CD8-positive, alpha-beta memory T cell (primary cell): ENCODE data around the gene DGCR8. TPM values are rescaled to one million over a fixed set of nuclear protein-coding genes. Genes with fewer than 3 reads are reported as not detected.

Experiments used
- CTCF ChIA-PET: fragments of 350-600 bp; sonication (Branson Sonifier 250); formaldehyde crosslinking; loops from one replicate; lab custom pipeline; 2021; ENCODE audit warnings: antibody characterized with exemption; lab: Charles Lee
- POLR2A ChIA-PET: fragments of 350-600 bp; sonication (Branson Sonifier 250); formaldehyde crosslinking; loops from one replicate; lab custom pipeline; 2021; ENCODE audit warnings: antibody characterized with exemption; lab: Charles Lee
- DNase-seq, 5 donors: peaks; one replicate each; pipeline versions ENCODE4 v3.0.0 to v3.0.0-alpha.2; 2020 to 2022; ENCODE audit warnings: mixed read lengths in 1 of 5
- H3K27ac ChIP-seq: one replicate; pipeline ENCODE4 v1.7.0; 2013; ENCODE audit warnings: low read depth, mild to moderate bottlenecking, low read length, moderate library complexity
- H3K27me3 ChIP-seq: 2 replicates; pipeline ENCODE4 v1.7.0; 2013; ENCODE audit warnings: low read length, mild to moderate bottlenecking; ENCODE audit not compliant: insufficient read depth, poor library complexity, severe bottlenecking
- H3K36me3 ChIP-seq: 2 replicates; pipeline ENCODE4 v1.7.0; 2013; ENCODE audit warnings: mild to moderate bottlenecking, low read length, moderate library complexity; ENCODE audit not compliant: insufficient read depth
- H3K4me1 ChIP-seq: 2 replicates; pipeline ENCODE4 v1.7.0; 2013; ENCODE audit warnings: mild to moderate bottlenecking, low read length, moderate library complexity; ENCODE audit not compliant: insufficient read depth
- H3K4me3 ChIP-seq: 2 replicates; pipeline ENCODE4 v1.7.0; 2013; ENCODE audit warnings: mild to moderate bottlenecking, low read length
- H3K9me3 ChIP-seq: 2 replicates; pipeline ENCODE4 v1.7.0; 2013; ENCODE audit warnings: mild to moderate bottlenecking, low read length
- H3K27ac Mint-ChIP-seq, 8 donors: one replicate each; pipeline ENCODE4 v1.8.0; 2020 to 2021; ENCODE audit warnings: mixed read lengths in 8 of 8, mild to moderate bottlenecking in 6 of 8, inconsistent platforms in 3 of 8, moderate library complexity in 3 of 8
- H3K27me3 Mint-ChIP-seq, 2 donors: one replicate each; pipeline ENCODE4 v1.8.0; 2020 to 2021; ENCODE audit warnings: mixed read lengths in 2 of 2, mild to moderate bottlenecking in 1 of 2, moderate library complexity in 1 of 2
- H3K36me3 Mint-ChIP-seq, 3 donors: one replicate each; pipeline ENCODE4 v1.8.0; 2020 to 2021; ENCODE audit warnings: mixed read lengths in 3 of 3, inconsistent platforms in 1 of 3, mild to moderate bottlenecking in 1 of 3
- H3K4me1 Mint-ChIP-seq, 3 donors: one replicate each; pipeline ENCODE4 v1.8.0; 2020 to 2021; ENCODE audit warnings: mixed read lengths in 3 of 3, inconsistent platforms in 1 of 3, mild to moderate bottlenecking in 1 of 3
- H3K4me3 Mint-ChIP-seq, 7 donors: one replicate each; pipeline ENCODE4 v1.8.0; 2020 to 2021; ENCODE audit warnings: mixed read lengths in 7 of 7, mild to moderate bottlenecking in 6 of 7, moderate library complexity in 4 of 7, inconsistent platforms in 2 of 7
- H3K9me3 Mint-ChIP-seq, 5 donors: one replicate each; pipeline ENCODE4 v1.8.0; 2020 to 2022; ENCODE audit warnings: mixed read lengths in 5 of 5, mild to moderate bottlenecking in 3 of 5, moderate library complexity in 2 of 5, inconsistent platforms in 1 of 5
- polyA plus RNA-seq: library from polyadenylated mRNA; unstranded; fragments of 300-500 nt; fragmentation: Illumina TruSeq; gene quantifications from one replicate; pipeline ENCODE4 v1.2.3, GENCODE V29; 2021
- total RNA-seq, 2 experiments: library from RNA; stranded (reverse); gene quantifications; one replicate each; pipeline ENCODE4 v1.2.3, GENCODE V29; 2021

DGCR8 gene
- total and polyA plus RNA-seq, 3 experiments from 2014 or later, result 10.6 to 73.8 (median 68.6) TPM

DNA sequence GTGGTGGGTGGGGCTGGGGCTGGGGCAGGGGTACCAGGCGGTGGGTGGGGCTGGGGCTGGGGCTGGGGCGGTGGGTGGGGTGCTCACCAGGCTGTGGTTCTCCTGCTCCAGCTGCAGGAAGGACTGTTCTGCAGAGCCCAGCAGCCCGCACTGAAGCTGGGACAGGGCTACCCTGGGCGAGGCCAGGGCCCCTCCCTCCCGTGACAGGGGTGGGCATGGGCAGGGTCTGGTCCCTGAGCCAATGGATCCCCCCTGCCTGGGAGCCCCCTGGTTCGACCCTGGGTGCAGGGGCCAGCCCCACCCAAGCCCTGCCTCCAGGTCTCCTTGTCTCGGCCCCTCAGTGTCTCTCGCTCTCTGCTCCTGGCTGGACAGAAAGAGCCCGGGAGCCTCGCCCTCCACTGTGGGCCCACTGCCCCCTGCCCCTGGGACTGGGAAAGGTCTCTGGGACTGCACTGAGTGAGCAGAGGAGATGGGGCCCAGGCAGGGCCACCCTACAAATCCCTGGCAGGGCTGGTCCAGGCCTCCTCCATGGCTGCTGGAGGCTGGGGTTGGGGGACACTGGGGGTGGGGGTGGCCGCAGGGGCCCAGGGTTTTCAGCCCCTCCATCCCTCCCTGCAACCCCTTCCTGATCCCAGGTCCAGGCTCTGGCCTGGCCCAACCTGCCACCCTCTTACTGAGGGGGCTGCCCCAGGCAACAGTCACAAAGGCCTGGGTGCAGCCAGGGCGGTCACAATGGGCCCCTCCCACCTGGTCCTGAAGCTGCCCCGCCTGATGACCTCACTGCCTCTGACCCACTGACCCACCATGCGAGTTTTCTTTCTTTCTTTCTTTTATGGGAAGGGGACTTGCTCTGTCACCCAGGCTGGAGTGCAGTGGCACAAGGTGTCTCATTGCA is 70.6 kb downstream of the DGCR8 start, which contains the start of gene CCDC188:
Gene CCDC188, minus strand, starts transcription at position 675 of the 895 bp plus-strand sequence. Its CDS starts 69 bp downstream, at position 606.
- peak within 1 kb of the TSS in 2 of 8 donors; percentile 43 to 76 for H3K27ac Mint-ChIP-seq
- H3K27me3 ChIP-seq, result no peaks in the 10 kb centered on the region
- DNase-seq, result no peak
- no peaks in the 10 kb centered on the region for H3K27me3 Mint-ChIP-seq
- POLR2A ChIA-PET, result interaction anchor here (0.6 kb wide), 1 partner anchor 328 kb away, joined by 5 read pairs; no protein-coding TSS in a partner anchor
- H3K4me3 ChIP-seq, result no peak within 1 kb of the TSS
- peaks cover 0 to 4% (median 0%) of the 10 kb centered on the region in 3 donors for H3K4me1 Mint-ChIP-seq
- no peaks in the 10 kb centered on the region for H3K9me3 Mint-ChIP-seq
- no peak within 1 kb of the TSS for H3K4me3 Mint-ChIP-seq
- CTCF ChIA-PET, result interaction anchor here (0.6 kb wide), 1 partner anchor 134 kb away, joined by 3 read pairs; no protein-coding TSS in a partner anchor
- no peaks in the 10 kb centered on the region for H3K36me3 Mint-ChIP-seq
- H3K4me1 ChIP-seq, result no peaks in the 10 kb centered on the region
- H3K9me3 ChIP-seq, result no peaks in the 10 kb centered on the region
- H3K36me3 ChIP-seq, result no peaks in the 10 kb centered on the region
- H3K27ac ChIP-seq, result no peak within 1 kb of the TSS

DNA sequence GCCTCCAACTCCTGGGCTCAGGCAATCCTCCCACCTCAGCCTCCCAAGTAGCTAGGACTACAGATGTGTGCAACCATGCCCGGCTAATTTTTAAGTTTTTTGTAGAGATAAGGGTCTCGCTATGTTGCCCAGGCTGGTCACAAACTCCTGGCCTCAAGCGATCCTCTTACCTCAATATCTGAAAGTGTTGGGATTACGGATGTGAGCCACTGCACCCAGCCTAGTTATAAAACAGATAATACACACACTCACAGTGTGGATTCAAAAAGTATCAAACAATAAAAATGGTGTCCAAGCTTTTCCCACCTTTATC is 71.2 kb downstream of the DGCR8 start:
- Histone ChIP-seq H3K9me3 (no peaks in the 10 kb centered on the region), H3K36me3 (no peaks in the 10 kb centered on the region), H3K4me3 (no peak overlapping the region), H3K4me1 (no peaks in the 10 kb centered on the region), H3K27ac (no peak overlapping the region), H3K27me3 (peaks cover 3% of the 10 kb centered on the region)
- H3K36me3 Mint-ChIP-seq, result no peaks in the 10 kb centered on the region
- ChIA-PET POLR2A (interaction anchor here (0.6 kb wide), 1 partner anchor 327 kb away, joined by 5 read pairs; no protein-coding TSS in a partner anchor), CTCF (interaction anchor here (0.6 kb wide), 1 partner anchor 133 kb away, joined by 3 read pairs; no protein-coding TSS in a partner anchor)
- H3K27ac Mint-ChIP-seq, result peak overlapping the region in 2 of 8 donors; percentile 43 to 76
- peaks cover 0 to 4% (median 0%) of the 10 kb centered on the region in 3 donors for H3K4me1 Mint-ChIP-seq
- H3K9me3 Mint-ChIP-seq, result no peaks in the 10 kb centered on the region
- H3K27me3 Mint-ChIP-seq, result no peaks in the 10 kb centered on the region
- H3K4me3 Mint-ChIP-seq, result no peak overlapping the region
- DNase-seq, result no peak

DNA sequence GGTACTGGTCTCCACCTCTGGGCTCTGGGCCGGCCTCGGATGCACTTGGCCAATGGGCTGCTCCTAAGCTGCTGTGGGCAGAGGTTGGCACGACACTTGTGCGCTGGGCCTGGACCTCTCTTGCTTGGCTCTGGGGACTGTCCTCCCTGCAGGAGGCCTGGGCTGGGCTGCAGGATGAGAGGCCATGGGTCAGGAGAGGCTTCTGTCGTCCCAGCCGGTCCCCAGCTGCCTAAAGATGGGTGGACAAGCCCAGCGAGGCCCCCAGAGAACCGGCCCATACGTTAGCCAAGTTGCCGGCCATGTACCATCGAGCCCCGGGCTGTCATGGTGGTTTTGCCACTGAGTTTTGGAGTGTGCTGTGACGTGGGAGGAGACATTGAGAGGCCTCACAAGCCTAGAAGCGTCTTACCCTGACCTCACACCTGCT is 72.4 kb downstream of the DGCR8 start:
- no peaks in the 10 kb centered on the region for H3K36me3 ChIP-seq
- H3K9me3 ChIP-seq, result no peaks in the 10 kb centered on the region
- peaks cover 10% of the 10 kb centered on the region for H3K27me3 ChIP-seq
- Mint-ChIP-seq H3K9me3 (no peaks in the 10 kb centered on the region), H3K27me3 (peaks cover 0 to 4% of the 10 kb centered on the region in 2 donors), H3K4me3 (no peak overlapping the region), H3K36me3 (no peaks in the 10 kb centered on the region), H3K4me1 (peaks cover 0 to 4% (median 2%) of the 10 kb centered on the region in 3 donors), H3K27ac (no peak overlapping the region)
- ChIA-PET CTCF (no interaction called here), POLR2A (interaction anchor here (0.6 kb wide), 1 partner anchor 66 kb away, joined by 8 read pairs; no protein-coding TSS in a partner anchor)
- no peak overlapping the region for H3K4me3 ChIP-seq
- no peak overlapping the region for H3K27ac ChIP-seq
- DNase-seq, result no peak
- no peaks in the 10 kb centered on the region for H3K4me1 ChIP-seq

DNA sequence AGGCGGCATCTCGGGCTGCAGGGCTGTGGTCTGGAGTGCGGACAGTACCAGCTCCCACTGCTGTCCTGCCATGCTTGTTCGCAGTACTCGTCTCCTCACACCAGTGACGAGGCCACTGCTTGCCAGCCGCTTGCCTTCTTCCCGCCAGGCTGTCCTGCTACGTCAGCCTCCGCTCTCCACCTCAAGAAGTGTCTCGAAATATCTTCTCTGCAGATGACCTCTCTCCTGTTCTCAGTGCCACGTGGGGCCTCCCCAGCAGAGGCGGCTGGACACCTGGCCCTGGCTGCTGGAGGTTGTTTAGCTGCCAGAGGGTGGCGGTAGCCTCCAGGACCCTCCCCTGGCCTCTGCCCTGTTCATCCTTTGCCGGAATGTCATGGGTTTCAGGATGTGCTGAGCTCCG is 73.9 kb downstream of the DGCR8 start:
- H3K27me3 Mint-ChIP-seq, result peaks cover 0 to 4% of the 10 kb centered on the region in 2 donors
- no peak overlapping the region for H3K27ac ChIP-seq
- no peaks in the 10 kb centered on the region for H3K9me3 ChIP-seq
- no peaks in the 10 kb centered on the region for H3K9me3 Mint-ChIP-seq
- H3K4me3 ChIP-seq, result no peak overlapping the region
- peak overlapping the region in 2 of 8 donors; percentile 38 to 58 for H3K27ac Mint-ChIP-seq
- ChIA-PET POLR2A (no interaction called here), CTCF (interaction anchor here (1.1 to 1.2 kb wide), 2 partner anchors 24 to 138 kb away, joined by 3 read pairs; no protein-coding TSS in a partner anchor)
- peaks cover 17% of the 10 kb centered on the region for H3K27me3 ChIP-seq
- H3K4me1 Mint-ChIP-seq, result peaks cover 0 to 4% (median 2%) of the 10 kb centered on the region in 3 donors
- no peak overlapping the region for H3K4me3 Mint-ChIP-seq
- H3K36me3 ChIP-seq, result no peaks in the 10 kb centered on the region
- no peaks in the 10 kb centered on the region for H3K36me3 Mint-ChIP-seq
- no peak for DNase-seq
- H3K4me1 ChIP-seq, result no peaks in the 10 kb centered on the region

DNA sequence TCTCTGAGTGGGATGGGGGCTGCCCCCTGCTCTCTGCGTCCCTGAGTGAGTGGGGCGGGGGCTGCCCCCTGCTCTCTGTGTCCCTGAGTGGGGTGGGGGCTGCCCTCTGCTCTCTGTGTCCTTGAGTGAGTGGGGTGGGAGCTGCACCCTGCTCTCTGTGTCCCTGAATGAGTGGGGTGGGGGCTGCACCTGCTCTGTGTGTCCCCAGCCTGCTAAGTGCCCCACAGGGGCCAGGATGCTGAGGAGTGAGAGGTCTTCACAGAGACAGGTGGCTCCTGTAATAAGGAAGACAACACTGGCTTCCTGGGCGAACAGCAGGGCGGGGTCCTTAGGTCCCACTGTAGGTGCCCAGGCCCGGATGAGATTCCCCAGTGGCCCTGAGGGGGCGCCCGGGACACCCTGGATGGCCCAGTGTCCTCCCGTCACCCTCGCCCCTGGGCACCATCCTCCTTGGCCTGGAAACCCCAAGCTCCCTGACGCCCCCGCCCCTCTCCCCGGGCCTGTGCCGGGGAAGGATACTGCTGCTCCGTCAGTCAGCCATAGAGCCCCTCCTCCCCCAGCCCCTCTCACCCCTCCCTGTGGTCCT is 74.7 kb downstream of the DGCR8 start:
- CTCF ChIA-PET, result no interaction called here
- POLR2A ChIA-PET, result no interaction called here
- Mint-ChIP-seq H3K27ac (no peak overlapping the region), H3K9me3 (no peaks in the 10 kb centered on the region), H3K36me3 (no peaks in the 10 kb centered on the region), H3K4me3 (no peak overlapping the region), H3K4me1 (peaks cover 0 to 4% (median 2%) of the 10 kb centered on the region in 3 donors), H3K27me3 (peaks cover 0 to 4% of the 10 kb centered on the region in 2 donors)
- Histone ChIP-seq H3K27me3 (peaks cover 17% of the 10 kb centered on the region), H3K27ac (no peak overlapping the region), H3K4me1 (no peaks in the 10 kb centered on the region), H3K36me3 (no peaks in the 10 kb centered on the region), H3K9me3 (no peaks in the 10 kb centered on the region), H3K4me3 (no peak overlapping the region)
- DNase-seq, result no peak

DNA sequence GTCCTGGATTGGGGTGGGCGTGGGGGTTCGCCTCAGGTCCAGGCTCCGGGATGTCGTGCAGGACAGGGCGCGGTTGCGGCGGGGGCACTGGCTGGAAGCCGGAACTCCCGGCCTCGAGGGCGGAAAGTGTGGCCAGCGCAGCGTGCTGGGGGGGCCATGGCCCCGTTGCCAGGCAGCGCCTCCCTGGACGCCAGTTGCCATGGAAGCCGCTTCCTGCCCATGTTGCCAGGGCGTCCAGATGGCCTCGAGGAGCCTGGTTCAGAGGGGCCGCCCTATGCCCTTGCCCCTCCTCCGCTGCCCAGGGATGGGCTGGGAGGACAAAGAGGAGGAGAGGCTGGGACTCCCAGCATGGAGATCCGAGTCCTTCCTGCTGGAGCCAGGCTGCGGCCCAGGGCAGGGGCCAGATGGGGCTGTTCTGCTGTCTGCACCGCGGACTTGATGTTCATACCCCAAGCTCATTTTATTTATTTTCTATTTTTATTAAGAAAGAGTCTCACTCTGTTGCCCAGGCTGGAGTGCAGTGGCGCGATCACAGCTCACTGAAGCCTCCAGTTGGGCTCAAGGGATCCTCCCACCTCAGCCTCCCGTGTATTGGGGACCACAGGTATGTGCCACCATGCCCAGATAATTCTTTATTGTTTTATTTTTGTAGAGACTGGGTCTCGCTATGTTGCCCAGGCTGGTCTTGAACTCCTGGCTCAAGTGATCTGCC is 75.4 kb downstream of the DGCR8 start:
- no peak overlapping the region for H3K27ac ChIP-seq
- CTCF ChIA-PET, result interaction anchor here (1.1 to 3.0 kb wide), 2 partner anchors 84 to 129 kb away, joined by 6 to 23 read pairs; no protein-coding TSS in a partner anchor
- H3K27ac Mint-ChIP-seq, result no peak overlapping the region
- no peak for DNase-seq
- no peaks in the 10 kb centered on the region for H3K4me1 ChIP-seq
- H3K27me3 Mint-ChIP-seq, result peaks cover 0 to 4% of the 10 kb centered on the region in 2 donors
- no peaks in the 10 kb centered on the region for H3K9me3 ChIP-seq
- peaks cover 17% of the 10 kb centered on the region for H3K27me3 ChIP-seq
- POLR2A ChIA-PET, result no interaction called here
- H3K4me3 ChIP-seq, result no peak overlapping the region
- H3K4me3 Mint-ChIP-seq, result no peak overlapping the region
- H3K9me3 Mint-ChIP-seq, result no peaks in the 10 kb centered on the region
- H3K36me3 Mint-ChIP-seq, result no peaks in the 10 kb centered on the region
- no peaks in the 10 kb centered on the region for H3K36me3 ChIP-seq
- peaks cover 0 to 4% (median 2%) of the 10 kb centered on the region in 3 donors for H3K4me1 Mint-ChIP-seq

DNA sequence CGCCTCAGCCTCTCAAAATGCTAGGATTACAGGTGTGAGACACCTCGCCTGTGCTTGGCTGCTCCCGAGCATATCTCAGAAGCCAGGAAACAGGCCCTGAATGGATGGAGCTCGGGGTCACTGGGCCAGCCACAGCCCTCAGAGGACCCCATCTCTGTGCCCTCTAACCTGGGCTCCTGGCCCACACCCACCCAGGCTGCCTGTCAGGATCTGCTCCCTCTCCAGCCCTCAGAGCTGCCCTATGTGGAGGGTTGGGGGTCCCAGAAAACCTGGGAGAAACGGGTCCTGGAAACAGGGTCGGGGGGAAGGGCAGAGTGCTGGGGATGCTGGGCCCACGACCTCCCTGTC is 76.0 kb downstream of the DGCR8 start:
- H3K9me3 ChIP-seq, result no peaks in the 10 kb centered on the region
- CTCF ChIA-PET, result interaction anchor here (1.1 to 3.0 kb wide), 4 partner anchors 83 to 185 kb away, joined by 6 to 23 read pairs (median 10); no protein-coding TSS in a partner anchor
- H3K27ac ChIP-seq, result no peak overlapping the region
- no peak for DNase-seq
- H3K4me1 Mint-ChIP-seq, result peaks cover 0 to 4% (median 2%) of the 10 kb centered on the region in 3 donors
- POLR2A ChIA-PET, result no interaction called here
- no peaks in the 10 kb centered on the region for H3K36me3 ChIP-seq
- no peaks in the 10 kb centered on the region for H3K9me3 Mint-ChIP-seq
- no peak overlapping the region for H3K4me3 ChIP-seq
- no peak overlapping the region for H3K27ac Mint-ChIP-seq
- no peaks in the 10 kb centered on the region for H3K36me3 Mint-ChIP-seq
- no peaks in the 10 kb centered on the region for H3K4me1 ChIP-seq
- H3K27me3 ChIP-seq, result peaks cover 17% of the 10 kb centered on the region
- H3K27me3 Mint-ChIP-seq, result peaks cover 0 to 4% of the 10 kb centered on the region in 2 donors
- no peak overlapping the region for H3K4me3 Mint-ChIP-seq
